Natural killer cell (primary cell): ENCODE measurements around the gene ZNF583. TPM values are rescaled to one million over a fixed set of nuclear protein-coding genes. Genes with fewer than 3 reads are reported as not detected.
A peak's percentile ranks its signal among the peaks of the same experiment; 100 is the strongest.

Experiments used
- ATAC-seq, 3 donors: fragments of 150-1000 bp in 2 of 3; fragments of 200-7000 bp in 1 of 3; cut with Tn5 transposase; 1 replicate in 1 of 3; 2 replicates in 2 of 3; pipeline ENCODE4 v1.10.0; 2021; ENCODE audit warnings: mild to moderate bottlenecking in 2 of 3, moderate library complexity in 2 of 3
- DNase-seq, 2 donors: peaks; one replicate each; pipeline versions ENCODE4 v3.0.0 to v3.0.0-alpha.2; 2013 to 2021; ENCODE audit warnings: mixed read lengths in 1 of 2
- H3K27ac ChIP-seq: one replicate; pipeline ENCODE4 v1.5.1; 2013; ENCODE audit warnings: mild to moderate bottlenecking, low read length
- H3K27me3 ChIP-seq: one replicate; pipeline ENCODE4 v1.6.1; 2013; ENCODE audit warnings: low read length; ENCODE audit not compliant: control insufficient read depth, insufficient read depth
- H3K36me3 ChIP-seq: one replicate; pipeline ENCODE4 v1.6.1; 2013; ENCODE audit warnings: low read length; ENCODE audit not compliant: control insufficient read depth, insufficient read depth
- H3K4me1 ChIP-seq: one replicate; pipeline ENCODE4 v1.6.1; 2013; ENCODE audit warnings: low read length; ENCODE audit not compliant: control insufficient read depth, insufficient read depth
- H3K4me3 ChIP-seq: one replicate; pipeline ENCODE4 v1.5.1; 2013; ENCODE audit warnings: low read length
- H3K9me3 ChIP-seq: one replicate; pipeline ENCODE4 v1.6.1; 2013; ENCODE audit warnings: low read length; ENCODE audit not compliant: control insufficient read depth, insufficient read depth
- H3K27ac Mint-ChIP-seq, 2 donors: one replicate each; pipeline ENCODE4 v1.8.0; 2022; ENCODE audit warnings: mild to moderate bottlenecking in 2 of 2, mixed read lengths in 2 of 2, moderate library complexity in 1 of 2
- H3K27me3 Mint-ChIP-seq, 2 donors: one replicate each; pipeline ENCODE4 v1.8.0; 2022; ENCODE audit warnings: low read depth in 2 of 2, mixed read lengths in 2 of 2
- H3K36me3 Mint-ChIP-seq: one replicate; pipeline ENCODE4 v1.8.0; 2022; ENCODE audit warnings: mixed read lengths
- H3K4me1 Mint-ChIP-seq, 2 donors: one replicate each; pipeline ENCODE4 v1.8.0; 2022; ENCODE audit warnings: mixed read lengths in 2 of 2
- H3K4me3 Mint-ChIP-seq: one replicate; pipeline ENCODE4 v1.8.0; 2022; ENCODE audit warnings: mild to moderate bottlenecking, moderate library complexity, mixed read lengths
- H3K9me3 Mint-ChIP-seq, 2 donors: one replicate each; pipeline ENCODE4 v1.8.0; 2022; ENCODE audit warnings: mixed read lengths in 2 of 2
- CTCF ChIP-seq: fragments of 200-600 bp; IDR thresholded peaks from one replicate; pipeline ENCODE4 v1.8.0; 2022; ENCODE audit warnings: antibody characterized with exemption
- WGBS: methylation state at CpG from one replicate; pipeline ENCODE4 v1.1.7; 2013; ENCODE audit warnings: missing lambda C conversion rate; ENCODE audit not compliant: insufficient coverage; 5-methylcytosine and 5-hydroxymethylcytosine counted together
- intact Hi-C: fragments of 100-400 bp; cut with micrococcal nuclease; formaldehyde crosslinking; loops from one replicate; pipeline ENCODE4 v1.14.2; 2022
- total RNA-seq, 4 donors: library from RNA; stranded (reverse); fragments of 120-200 nt in 1 of 4; gene quantifications; one replicate each; pipeline versions ENCODE4 v1.2.3 to v1.2.4, GENCODE V29; 2013 to 2022

The ZNF583 gene
- 1 to 10 TPM; 2.7 to 5.1 (median 3.3) TPM for total RNA-seq
- total RNA-seq (2013), result 10.7 TPM

GRCh38 chr19:56403764-56404704, at the start of gene ZNF583:
ZNF583 (plus strand) TSS chr19:56404332; CDS start chr19:56407115, 2,783 bp downstream.
- peak within 1 kb of the TSS; percentile 99 for H3K27ac ChIP-seq
- peaks cover 21% of the 10 kb centered on the region for H3K36me3 ChIP-seq
- H3K27me3 ChIP-seq, result no peaks in the 10 kb centered on the region
- DNase-seq (peak; percentile 90 to 95), ATAC-seq (peak; percentile 57 to 87 (median 78))
- Mint-ChIP-seq H3K27me3 (no peaks in the 10 kb centered on the region), H3K9me3 (peaks cover 10 to 19% of the 10 kb centered on the region in 2 donors), H3K4me1 (peaks cover 19 to 43% of the 10 kb centered on the region in 2 donors), H3K36me3 (peaks cover 19% of the 10 kb centered on the region), H3K27ac (peak within 1 kb of the TSS; percentile 71 to 93), H3K4me3 (peak within 1 kb of the TSS; percentile 92)
- peaks cover 13% of the 10 kb centered on the region for H3K9me3 ChIP-seq
- intact Hi-C loops, result loop anchor here (1.0 to 10.0 kb wide), 3 partner anchors 11 to 1921 kb away; partner anchors contain the start of genes ZNF582, ZNF667 and ZSCAN22
- peak within 1 kb of the TSS; percentile 88 for H3K4me3 ChIP-seq
- under 1% methylated on average over 69 of the region's 70 CpGs for WGBS
- peaks cover 22% of the 10 kb centered on the region for H3K4me1 ChIP-seq
- TF ChIP-seq CTCF, result no peak

GRCh38 chr19:56355517-56355916, 48.6 kb upstream of the ZNF583 start:
- Mint-ChIP-seq H3K36me3 (peaks cover 16% of the 10 kb centered on the region), H3K4me3 (no peak overlapping the region), H3K27ac (no peak overlapping the region), H3K9me3 (peaks cover 4 to 7% of the 10 kb centered on the region in 2 donors), H3K27me3 (no peaks in the 10 kb centered on the region), H3K4me1 (no peaks in the 10 kb centered on the region)
- peaks cover 2% of the 10 kb centered on the region for H3K9me3 ChIP-seq
- ATAC-seq (no peak), DNase-seq (no peak)
- H3K4me1 ChIP-seq, result no peaks in the 10 kb centered on the region
- intact Hi-C loops, result no loop called here
- TF ChIP-seq CTCF, result no peak
- no peaks in the 10 kb centered on the region for H3K36me3 ChIP-seq
- WGBS, result no CpG with 5 or more reads among the region's 1 CpG
- H3K4me3 ChIP-seq, result no peak overlapping the region
- no peak overlapping the region for H3K27ac ChIP-seq
- no peaks in the 10 kb centered on the region for H3K27me3 ChIP-seq

- H3K4me3 Mint-ChIP-seq, result no peak overlapping the region
- no peak overlapping the region for H3K27ac Mint-ChIP-seq
- H3K36me3 Mint-ChIP-seq, result peaks cover 24% of the 10 kb centered on the region
- peaks cover 2% of the 10 kb centered on the region for H3K9me3 ChIP-seq
- no peak overlapping the region for H3K27ac ChIP-seq
- no peaks in the 10 kb centered on the region for H3K27me3 Mint-ChIP-seq
- 100% methylated on average over 1 of the region's 2 CpGs for WGBS
- no peaks in the 10 kb centered on the region for H3K36me3 ChIP-seq
- peaks cover 6 to 10% of the 10 kb centered on the region in 2 donors for H3K9me3 Mint-ChIP-seq
- H3K4me3 ChIP-seq, result no peak overlapping the region
- ATAC-seq (no peak), DNase-seq (no peak)
- no peak for TF ChIP-seq CTCF
- intact Hi-C loops, result no loop called here
- no peaks in the 10 kb centered on the region for H3K4me1 ChIP-seq
- no peaks in the 10 kb centered on the region for H3K4me1 Mint-ChIP-seq
- H3K27me3 ChIP-seq, result no peaks in the 10 kb centered on the region
Observed at GRCh38 chr19:56356944-56357343, 47.2 kb upstream of the ZNF583 start.
